T47D (cell line): Measurements from ENCODE around the gene ESR2.
"Not testable (repeated sequence)": the region's sequence is repeated elsewhere in the genome, so short reads cannot be mapped to it uniquely, and the experiment has no call there.

ENCODE experiments used
- DNase-seq, 2 experiments: peaks; one replicate each; pipeline versions ENCODE4 v3.0.0 to v3.0.0-alpha.2; 2011 to 2012; ENCODE audit warnings: low read depth in 1 of 2, low spot score in 1 of 2
- JUND ChIP-seq: IDR thresholded peaks from 2 replicates; pipeline ENCODE4 v1.6.1; 2012; ENCODE audit warnings: low read depth
- in situ Hi-C: cut with HindIII; loops from 2 replicates; pipeline ENCODE4 v1.10.0; 2016; ENCODE audit warnings: low sequenced_read_pairs, low pct_unique_long_range_greater_than_20kb

The ESR2 gene

DNA sequence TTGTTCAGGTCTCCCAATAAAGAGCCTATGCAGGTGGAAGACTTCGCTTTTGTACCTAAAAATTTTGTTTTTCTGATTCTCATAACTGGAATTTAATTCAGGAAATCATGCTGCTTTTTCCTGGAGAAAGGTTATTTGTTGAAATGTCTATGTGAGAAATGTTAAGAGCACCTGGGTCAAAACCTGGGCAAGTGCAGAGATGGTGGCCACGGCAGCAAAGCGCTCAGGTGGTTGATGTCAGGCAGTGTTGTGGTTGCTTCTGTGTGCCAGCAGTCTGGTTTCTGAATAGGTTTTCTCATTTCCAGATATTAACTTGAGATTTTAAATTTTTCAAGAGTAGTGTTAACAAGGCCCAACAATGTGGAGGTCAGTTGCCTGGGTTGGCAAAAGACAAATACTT, 96.2 kb downstream of the ESR2 start:
- DNase-seq, result no peak
- in situ Hi-C loops, result no loop called here
- no peak for TF ChIP-seq JUND

DNA sequence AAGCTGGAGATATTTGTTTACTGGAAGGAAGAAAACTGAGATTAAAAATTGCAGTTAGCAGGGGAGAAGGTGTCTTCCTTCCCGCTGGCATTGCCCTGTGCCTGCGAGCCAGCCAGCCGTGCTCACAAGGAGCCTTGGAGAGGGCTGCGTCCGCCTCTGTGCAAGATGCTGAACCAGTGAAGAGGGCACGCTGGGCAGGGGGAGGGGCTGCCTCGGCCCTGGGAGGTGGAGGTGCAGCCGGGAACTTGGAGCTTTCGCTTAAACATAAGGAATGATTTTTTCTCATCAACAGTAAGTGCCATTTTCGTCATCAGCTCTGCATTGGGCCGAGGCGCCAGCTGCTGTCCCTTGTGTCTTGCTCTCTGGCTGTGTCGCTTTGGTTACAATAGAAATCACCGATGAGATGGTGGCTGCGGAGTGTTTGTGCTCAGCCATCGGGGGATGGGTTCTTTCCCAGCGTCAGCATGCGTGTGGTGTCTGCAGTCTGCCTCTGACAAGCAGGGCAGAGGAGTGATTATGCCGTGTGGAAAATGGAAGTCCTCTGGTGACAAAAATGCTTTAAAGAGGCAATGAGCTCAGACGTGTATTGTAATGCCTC, 97.3 kb downstream of the ESR2 start:
- TF ChIP-seq JUND, result no peak
- DNase-seq, result no peak
- in situ Hi-C loops, result no loop called here

DNA sequence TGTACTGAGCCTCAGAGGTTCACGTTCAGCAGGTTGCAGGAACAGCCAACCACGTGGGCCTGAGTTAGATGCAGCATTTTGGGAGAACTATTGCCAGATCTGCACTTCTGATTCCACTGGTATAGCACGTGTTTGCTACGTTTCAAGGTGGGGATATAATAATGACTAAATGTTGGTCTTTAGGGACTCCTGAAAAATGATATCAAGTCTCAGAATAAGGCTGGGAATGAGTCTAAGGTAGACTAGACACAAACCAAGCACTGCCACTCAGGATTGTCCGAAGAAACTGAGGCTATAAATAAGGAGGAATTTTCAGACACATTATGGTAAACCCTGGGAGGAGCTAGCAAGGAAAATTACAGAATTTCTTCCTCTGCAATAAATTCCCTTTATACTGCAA, 98.1 kb downstream of the ESR2 start:
- in situ Hi-C loops, result no loop called here
- TF ChIP-seq JUND, result no peak
- no peak for DNase-seq

GRCh38 chr14:64195199-64195598, 99.0 kb downstream of the ESR2 start:
- in situ Hi-C loops, result no loop called here
- TF ChIP-seq JUND, result no peak
- DNase-seq, result no peak

DNA sequence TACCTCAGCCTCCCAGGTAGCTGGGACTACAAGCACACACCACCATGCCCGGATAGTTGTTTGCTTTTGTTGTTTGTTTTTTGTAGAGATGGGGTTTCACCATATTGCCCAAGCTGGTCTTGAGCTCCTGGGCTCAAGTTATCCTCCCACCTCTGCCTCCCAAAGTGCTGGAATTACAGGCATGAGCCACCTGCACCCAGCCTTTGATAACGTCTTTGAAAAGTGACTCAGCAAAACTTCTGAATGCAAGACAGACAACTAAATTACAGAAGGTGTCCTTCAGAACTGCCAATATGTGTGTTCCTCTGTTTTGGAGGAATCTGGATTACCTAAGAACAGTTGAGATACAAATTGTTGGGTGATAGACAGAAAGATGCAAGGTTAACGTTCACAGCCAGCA, 99.8 kb downstream of the ESR2 start:
- no peak for TF ChIP-seq JUND
- in situ Hi-C loops, result no loop called here

DNA sequence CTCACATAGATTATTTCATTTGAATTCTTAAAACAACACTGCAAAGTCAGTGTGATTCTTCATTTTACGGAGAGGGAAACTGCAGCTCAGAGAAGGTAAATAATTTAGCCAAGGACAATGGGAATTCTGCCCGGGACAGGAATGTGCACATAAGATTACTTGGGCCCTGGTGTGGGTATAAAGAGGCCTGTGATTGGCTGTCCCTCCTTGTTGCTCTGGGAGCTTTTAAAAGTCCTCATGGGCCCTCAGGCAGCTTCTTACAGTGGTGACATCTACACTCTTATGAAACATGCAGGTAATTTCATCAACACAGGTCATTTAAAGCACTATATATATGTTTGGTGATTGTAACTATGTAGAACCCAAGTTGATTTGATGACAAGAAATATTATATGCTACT, 100.3 kb downstream of the ESR2 start:
- no peak for TF ChIP-seq JUND
- peak; percentile 60 to 83 for DNase-seq
- in situ Hi-C loops, result no loop called here

More for the DNA sequence above, 99.8 kb downstream of the ESR2 start:
- peak in 1 of 2 experiments; percentile 23 for DNase-seq

GRCh38 chr14:64191756-64192155, 102.4 kb downstream of the ESR2 start:
- TF ChIP-seq JUND, result no peak
- no peak for DNase-seq
- in situ Hi-C loops, result no loop called here

DNA sequence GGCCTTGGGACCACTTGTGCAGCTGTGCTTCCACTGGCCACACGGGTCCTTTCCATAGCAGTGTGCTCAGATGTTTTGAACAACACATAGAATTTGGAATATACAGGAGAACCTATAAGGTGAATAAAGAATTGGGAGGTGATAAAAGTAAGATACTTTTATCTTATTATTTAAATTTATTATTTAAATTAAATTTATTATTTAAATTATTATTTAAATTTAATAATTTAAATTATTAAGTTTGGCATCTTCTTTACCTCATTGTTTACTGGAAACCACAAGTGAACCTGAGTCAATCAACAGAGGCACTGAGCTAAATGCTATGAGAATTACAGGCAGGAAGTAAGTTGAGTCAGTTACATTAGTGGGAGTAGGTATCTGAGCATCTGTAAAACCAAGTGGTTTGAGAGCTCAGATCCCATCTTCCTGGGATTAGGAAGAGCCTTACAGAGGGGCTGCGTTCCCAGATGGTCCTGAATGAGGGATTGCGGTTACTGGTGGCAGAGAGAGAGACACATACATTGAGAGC, 103.1 kb downstream of the ESR2 start:
- in situ Hi-C loops, result no loop called here
- no peak for DNase-seq

GRCh38 chr14:64187331-64187730, 106.8 kb downstream of the ESR2 start:
- in situ Hi-C loops, result no loop called here
- no peak for TF ChIP-seq JUND
- no peak for DNase-seq

More for the DNA sequence above, 103.1 kb downstream of the ESR2 start:
- TF ChIP-seq JUND, result no peak

DNA sequence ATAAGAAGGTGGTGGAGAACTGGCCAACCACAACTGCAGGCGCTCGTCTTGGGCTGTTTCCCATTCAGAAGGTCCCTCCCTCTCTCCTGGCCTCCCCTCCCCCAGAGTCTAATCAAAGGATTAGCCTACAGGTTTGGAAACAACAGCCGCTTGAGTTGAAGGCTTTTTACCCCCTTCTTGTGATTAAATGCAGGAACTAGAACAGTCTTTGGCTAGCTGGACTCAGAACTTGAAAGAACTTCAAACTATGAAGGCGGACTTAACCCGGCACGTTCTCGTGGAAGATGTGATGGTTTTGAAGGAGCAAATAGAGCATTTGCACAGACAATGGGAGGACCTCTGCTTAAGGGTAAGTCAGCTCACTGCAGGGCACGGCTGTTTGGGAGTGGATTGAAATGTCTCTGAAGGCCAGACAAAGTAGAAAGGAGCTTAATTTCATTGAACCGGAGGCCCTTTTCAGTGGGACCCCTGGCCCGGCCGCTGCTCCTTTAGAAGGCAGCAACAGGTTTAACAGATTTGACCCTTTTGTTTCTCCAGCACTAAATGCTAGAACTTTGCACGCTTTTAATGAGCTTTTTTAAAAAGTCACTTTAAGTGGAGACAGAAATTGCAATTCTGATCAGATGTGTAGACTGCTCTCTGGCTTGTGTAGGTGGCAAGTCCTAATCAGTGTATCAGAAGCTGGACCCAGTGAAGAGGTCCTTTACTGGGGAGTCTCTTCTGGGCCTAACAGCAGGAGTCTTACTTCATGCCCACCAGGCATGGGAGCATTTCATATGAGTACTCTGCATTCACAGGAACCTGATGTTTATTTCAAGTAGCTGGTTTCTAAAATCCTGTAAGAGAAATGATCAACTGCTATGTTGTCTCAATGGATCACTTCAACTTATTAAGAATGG, 107.7 kb downstream of the ESR2 start:
- in situ Hi-C loops, result no loop called here
- no peak for DNase-seq
- no peak for TF ChIP-seq JUND

GRCh38 chr14:64185184-64185583, 109.0 kb downstream of the ESR2 start:
- TF ChIP-seq JUND, result no peak
- in situ Hi-C loops, result no loop called here
- no peak for DNase-seq

- no peak for TF ChIP-seq JUND
- in situ Hi-C loops, result no loop called here
- DNase-seq, result no peak
These were observed 110.0 kb downstream of the ESR2 start for GRCh38 chr14:64184103-64184729.

GRCh38 chr14:64182908-64183307, 111.3 kb downstream of the ESR2 start:
- in situ Hi-C loops, DNase-seq: not testable (repeated sequence)
